Sigmoid colon (tissue), 4 donors: Measurements from ENCODE around the gene OLAH.
"Not testable (repeated sequence)": the region's sequence is repeated elsewhere in the genome, so short reads cannot be mapped to it uniquely, and the experiment has no call there.

ENCODE experiments used
- CTCF ChIP-seq, 4 experiments: fragments of 450-650 bp in 3 of 4; fragments of 200-600 bp in 1 of 4; IDR thresholded peaks; one replicate each; pipeline ENCODE4 v1.5.1; 2016 to 2019; ENCODE audit warnings: antibody characterized with exemption in 4 of 4, mild to moderate bottlenecking in 3 of 4, moderate library complexity in 2 of 4
- EP300 ChIP-seq, 4 donors: sonication (generic); formaldehyde crosslinking; IDR thresholded peaks; one replicate each; pipeline ENCODE4 v1.6.1; 2017; ENCODE audit warnings: antibody characterized with exemption in 4 of 4
- POLR2A ChIP-seq, 2 donors: fragments of 450-650 bp; IDR thresholded peaks; one replicate each; pipeline ENCODE4 v1.6.1; 2016; ENCODE audit warnings: antibody characterized with exemption in 2 of 2, mild to moderate bottlenecking in 2 of 2, moderate library complexity in 2 of 2

DNA sequence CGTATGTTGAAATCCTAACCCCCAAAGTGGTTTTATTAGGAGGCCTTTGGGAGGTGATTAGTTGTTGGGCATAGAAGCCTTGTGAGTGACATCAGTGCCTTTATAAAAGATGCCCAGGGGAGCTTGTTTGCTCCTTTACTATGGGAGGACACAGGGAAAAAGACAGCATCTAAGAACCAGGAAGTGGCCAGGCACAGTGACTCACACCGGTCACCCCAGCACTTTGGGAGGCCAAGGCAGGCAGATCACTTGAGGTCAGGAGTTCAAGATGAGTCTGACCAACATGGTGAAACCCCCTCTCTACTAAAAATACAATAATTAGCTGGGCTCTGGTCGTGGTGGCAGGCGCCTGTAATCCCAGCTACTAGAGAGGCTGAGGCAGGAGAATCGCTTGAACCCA lies 22.8 kb upstream of the OLAH start:
- not testable (repeated sequence) for TF ChIP-seq CTCF, EP300, POLR2A (IDR thresholded peaks at IDR 0.05)
